Measurements from ENCODE around the gene NKAIN2. TPM values are rescaled to one million over a fixed set of nuclear protein-coding genes. Genes with fewer than 3 reads are reported as not detected.

NKAIN2 gene
- total and polyA plus RNA-seq, 9 of the 15 experiments (the other 6 are each of a cell fraction or from before 2014, with no cell fraction given): not detected

GRCh38 chr6:123780021-123780420 is 23.6 kb upstream of the NKAIN2 start:
- intact Hi-C loops (cut with micrococcal nuclease): no loop called here
- DNase-seq (ENCODE audit: extremely low read depth in 1 of 4, low spot score in 3 of 4): no peak
- Histone ChIP-seq H4K20me1 (replicated peaks; ENCODE audit: control insufficient read depth, insufficient read depth, low read length) (no peaks in the 10 kb centered on the region), H3K4me3 (no peak overlapping the region), H3K79me2 (ENCODE audit: control insufficient read depth, insufficient read depth, low read length) (no peaks in the 10 kb centered on the region), H3K9ac (ENCODE audit: insufficient read depth in 1 of 2, low read depth in 2 of 2, low read length in 2 of 2) (no peak overlapping the region), H2AFZ (ENCODE audit: low read depth, low read length) (no peak overlapping the region), H3K9me1 (ENCODE audit: control insufficient read depth, insufficient read depth, low read length) (no peaks in the 10 kb centered on the region), H3K27me3 (ENCODE audit: control insufficient read depth in 2 of 2, insufficient read depth in 2 of 2, low read length in 2 of 2) (no peaks in the 10 kb centered on the region), H3K4me2 (ENCODE audit: insufficient read depth, low read length) (no peak overlapping the region), H3K9me3 (replicated peaks; ENCODE audit: control insufficient read depth, insufficient read depth, low read depth, low read length) (no peaks in the 10 kb centered on the region), H3K36me3 (ENCODE audit: control insufficient read depth, insufficient read depth, low read length) (no peaks in the 10 kb centered on the region), H3K27ac (ENCODE audit: extremely low read depth, low read depth, low read length) (no peak overlapping the region), H3K4me1 (replicated peaks in 1 of 2; ENCODE audit: control insufficient read depth in 2 of 2, insufficient read depth in 2 of 2, low read length in 2 of 2) (no peaks in the 10 kb centered on the region)
- POLR2A ChIA-PET: no interaction called here
- CTCF ChIA-PET (ENCODE audit: low intra/inter-chr PET ratio): no interaction called here
- in situ Hi-C loops (cut with MboI): no loop called here
- FAIRE-seq: no peak
- BruUV-seq (replicated peaks): no TSS peak
- WGBS (ENCODE audit: insufficient coverage, low coverage, missing lambda C conversion rate): 9% methylated on average over 1 of the region's 1 CpG
- ATAC-seq: no peak
- no peak for TF ChIP-seq HNRNPL (IDR thresholded peaks at IDR 0.05; ENCODE audit: low read depth, low read length)
- no peak for TF ChIP-seq FOXK2 (conservative IDR thresholded peaks at IDR 0.05 in 1 of 2, IDR thresholded peaks at IDR 0.05 in 1 of 2; ENCODE audit: low read depth in 2 of 2)
- no peak for TF ChIP-seq ZBTB5 (IDR thresholded peaks at IDR 0.05)
- TF ChIP-seq ZNF644 (tag; IDR thresholded peaks at IDR 0.05; ENCODE audit: low read depth): no peak
- no peak for TF ChIP-seq FOXP4 (CRISPR knock-in tag; IDR thresholded peaks at IDR 0.05; ENCODE audit: borderline replicate concordance)
- no peak for TF ChIP-seq ZNF146 (CRISPR knock-in tag; IDR thresholded peaks at IDR 0.05; ENCODE audit: unreplicated experiment)
- no peak for TF ChIP-seq PTBP1 (IDR thresholded peaks at IDR 0.05; ENCODE audit: low read depth, low read length)
- no peak for TF ChIP-seq ZFP36 (IDR thresholded peaks at IDR 0.05; ENCODE audit: low read depth, low read length, partially characterized antibody)
- TF ChIP-seq SAFB2 (IDR thresholded peaks at IDR 0.05; ENCODE audit: borderline replicate concordance, low read depth, low read length, severe bottlenecking): no peak
- TF ChIP-seq CBFB (CRISPR knock-in tag; IDR thresholded peaks at IDR 0.05): no peak
- TF ChIP-seq, protein P1, sequence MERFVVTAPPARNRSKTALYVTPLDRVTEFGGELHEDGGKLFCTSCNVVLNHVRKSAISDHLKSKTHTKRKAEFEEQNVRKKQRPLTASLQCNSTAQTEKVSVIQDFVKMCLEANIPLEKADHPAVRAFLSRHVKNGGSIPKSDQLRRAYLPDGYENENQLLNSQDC (CRISPR knock-in tag; IDR thresholded peaks at IDR 0.05): no peak
- no peak for TF ChIP-seq MBD2 (IDR thresholded peaks at IDR 0.05; ENCODE audit: borderline replicate concordance, low read depth)
- TF ChIP-seq CXXC5 (CRISPR knock-in tag; IDR thresholded peaks at IDR 0.05): no peak
- no peak for TF ChIP-seq CREB3L1 (IDR thresholded peaks at IDR 0.05; ENCODE audit: borderline replicate concordance, low read depth)
- TF ChIP-seq HMGN3 (IDR thresholded peaks at IDR 0.05; ENCODE audit: borderline replicate concordance, extremely low read depth, insufficient read length, low read depth, low read length): no peak
- TF ChIP-seq, protein P2, sequence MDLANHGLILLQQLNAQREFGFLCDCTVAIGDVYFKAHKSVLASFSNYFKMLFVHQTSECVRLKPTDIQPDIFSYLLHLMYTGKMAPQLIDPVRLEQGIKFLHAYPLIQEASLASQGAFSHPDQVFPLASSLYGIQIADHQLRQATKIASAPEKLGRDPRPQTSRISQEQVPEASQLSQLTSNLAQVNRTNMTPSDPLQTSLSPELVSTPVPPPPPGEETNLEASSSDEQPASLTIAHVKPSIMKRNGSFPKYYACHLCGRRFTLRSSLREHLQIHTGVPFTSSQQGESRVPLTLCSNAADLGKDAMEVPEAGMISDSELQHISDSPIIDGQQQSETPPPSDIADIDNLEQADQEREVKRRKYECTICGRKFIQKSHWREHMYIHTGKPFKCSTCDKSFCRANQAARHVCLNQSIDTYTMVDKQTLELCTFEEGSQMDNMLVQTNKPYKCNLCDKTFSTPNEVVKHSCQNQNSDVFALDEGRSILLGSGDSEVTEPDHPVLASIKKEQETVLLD (IDR thresholded peaks at IDR 0.05): no peak
